Activated CD4-positive, alpha-beta T cell treated with anti-CD3 and anti-CD28 coated beads, Interleukin-2, amount 10 ng/mL, durations not matched to agents 24 days and 14 days (primary cell): ENCODE results near the gene CST7. TPM values are rescaled to one million over a fixed set of nuclear protein-coding genes. Genes with fewer than 3 reads are reported as not detected.

ENCODE experiments used
- DNase-seq: peaks from one replicate; pipeline ENCODE4 v3.0.0; 2022
- H3K27ac Mint-ChIP-seq: one replicate; pipeline ENCODE4 v1.8.0; 2022; ENCODE audit warnings: mild to moderate bottlenecking, mixed read lengths
- H3K27me3 Mint-ChIP-seq: one replicate; pipeline ENCODE4 v1.8.0; 2022; ENCODE audit warnings: mixed read lengths
- H3K36me3 Mint-ChIP-seq: one replicate; pipeline ENCODE4 v1.8.0; 2022; ENCODE audit warnings: low read depth, mild to moderate bottlenecking, mixed read lengths
- H3K4me1 Mint-ChIP-seq: one replicate; pipeline ENCODE4 v1.8.0; 2021; ENCODE audit warnings: mixed read lengths
- H3K4me3 Mint-ChIP-seq: one replicate; pipeline ENCODE4 v1.8.0; 2022; ENCODE audit warnings: mild to moderate bottlenecking, moderate library complexity, mixed read lengths
- H3K9me3 Mint-ChIP-seq: one replicate; pipeline ENCODE4 v1.8.0; 2021; ENCODE audit warnings: mixed read lengths
- intact Hi-C: fragments of 100-400 bp; cut with micrococcal nuclease; formaldehyde crosslinking; loops from one replicate; pipeline ENCODE4 v1.15.1; 2023
- total RNA-seq: library from RNA; stranded (reverse); gene quantifications from 2 replicates; pipeline ENCODE4 v1.2.3, GENCODE V29; 2022

CST7 gene
- total RNA-seq, 1 donor from 2014 or later, result 115 TPM

DNA sequence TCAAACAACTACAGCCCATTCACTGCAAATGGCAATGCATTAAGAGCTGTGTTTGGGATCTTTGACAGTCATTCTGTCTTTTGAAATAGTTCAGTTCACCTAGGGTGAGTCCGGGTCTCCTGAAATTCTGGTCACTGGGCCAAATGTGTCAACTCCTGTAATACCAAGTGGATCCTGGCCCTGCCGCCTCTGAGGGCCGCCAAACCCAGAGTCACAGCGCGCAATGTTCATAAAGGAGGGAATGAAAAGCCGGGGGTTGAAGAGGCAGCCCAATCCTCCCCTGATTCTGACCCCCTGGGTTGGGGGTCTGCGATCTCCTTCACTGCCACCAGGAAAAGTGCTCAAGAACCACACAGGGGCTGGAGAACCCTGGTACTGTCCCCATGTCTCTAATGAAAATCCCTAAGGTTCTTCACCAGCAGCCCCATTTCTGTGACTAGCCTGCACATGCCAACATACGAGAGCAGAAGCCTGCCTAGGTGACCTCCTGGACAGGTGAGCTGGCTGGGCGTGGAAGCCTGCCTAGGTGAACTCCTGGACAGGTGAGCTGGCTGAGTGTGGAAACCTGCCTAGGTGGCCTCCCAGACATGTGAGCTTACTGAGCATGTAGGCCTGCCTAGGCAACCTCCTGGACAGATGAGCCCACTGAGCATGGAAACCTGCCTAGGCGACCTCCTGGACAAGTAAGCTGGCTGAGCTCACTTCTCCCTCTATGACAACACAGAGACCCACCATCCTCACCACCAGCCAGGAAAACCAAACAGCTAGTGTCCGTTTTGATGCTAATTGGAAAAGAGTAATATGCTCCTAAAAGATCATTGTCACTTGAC lies 59.5 kb downstream of the CST7 start:
- DNase-seq, result no peak
- peaks cover 7% of the 10 kb centered on the region for H3K36me3 Mint-ChIP-seq
- H3K27me3 Mint-ChIP-seq, result no peaks in the 10 kb centered on the region
- H3K27ac Mint-ChIP-seq, result no peak overlapping the region
- intact Hi-C loops, result no loop called here
- no peak overlapping the region for H3K4me3 Mint-ChIP-seq
- H3K4me1 Mint-ChIP-seq, result no peaks in the 10 kb centered on the region
- no peaks in the 10 kb centered on the region for H3K9me3 Mint-ChIP-seq

Other genes starting within 250 kb of the CST7 start
- gene APMAP, start 43.5 kb downstream of the CST7 start, total RNA-seq, result 56.4 and 56.8 TPM in 2 replicates
- gene ACSS1, start 108.9 kb downstream of the CST7 start, total RNA-seq, result 13.0 and 13.5 TPM in 2 replicates
- not detected in 2 replicates for gene VSX1, start 132.9 kb downstream of the CST7 start, total RNA-seq
- gene ENTPD6, start 246.4 kb downstream of the CST7 start, total RNA-seq, result 42.1 and 44.2 TPM in 2 replicates